Gastroesophageal sphincter (tissue), 3 donors: Measurements from ENCODE around the gene GAPT.

Source experiments
- EP300 ChIP-seq: sonication (generic); formaldehyde crosslinking; IDR thresholded peaks from one replicate; pipeline ENCODE4 v1.6.1; 2017; ENCODE audit warnings: antibody characterized with exemption, mild to moderate bottlenecking
- POLR2A ChIP-seq, 2 donors: fragments of 450-650 bp; IDR thresholded peaks; one replicate each; pipeline ENCODE4 v1.6.1; 2017; ENCODE audit warnings: antibody characterized with exemption in 2 of 2, mild to moderate bottlenecking in 2 of 2, moderate library complexity in 1 of 2
- POLR2AphosphoS5 ChIP-seq: sonication (generic); formaldehyde crosslinking; IDR thresholded peaks from one replicate; pipeline ENCODE4 v1.6.1; 2017; ENCODE audit warnings: antibody characterized with exemption
- TF ChIP-seq, protein P1 (sequence below), 4 experiments: fragments of 200-600 bp in 2 of 4; fragments of 450-650 bp in 2 of 4; sonication (generic) in 1 of 4; IDR thresholded peaks; one replicate each; pipeline ENCODE4 v1.5.1; 2017 to 2019; ENCODE audit warnings: antibody characterized with exemption in 4 of 4, mild to moderate bottlenecking in 2 of 4, moderate library complexity in 2 of 4

DNA sequence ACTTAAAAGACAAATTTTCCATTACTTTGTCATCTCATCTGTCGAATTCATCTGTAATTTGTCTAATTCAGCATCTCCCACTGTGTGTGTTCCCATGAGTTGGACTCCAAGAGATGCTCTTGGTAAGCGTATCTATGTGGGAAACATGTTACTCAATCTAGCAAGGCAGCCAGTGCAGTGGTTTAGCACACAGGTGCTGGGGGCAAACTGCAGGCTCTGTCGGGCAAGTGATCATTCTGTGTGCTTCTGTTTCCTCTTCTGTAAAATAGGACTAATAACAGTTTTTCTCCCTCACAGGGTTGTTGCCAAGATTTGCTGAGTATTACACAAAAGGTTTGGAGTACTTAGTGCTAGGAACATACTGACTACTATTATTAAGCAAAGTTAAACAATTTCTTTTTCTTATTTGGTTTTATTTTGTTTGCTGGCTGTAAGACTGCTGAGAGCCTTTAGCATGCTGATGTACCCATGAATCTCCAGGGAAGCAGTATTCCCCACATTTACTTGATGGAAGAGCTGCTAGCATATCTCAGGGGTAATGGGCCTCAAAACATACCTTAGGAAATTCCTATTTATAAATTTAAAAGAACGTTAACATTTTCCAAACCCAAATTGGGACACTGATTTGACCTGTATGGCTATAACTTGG, 709 bp upstream of the GAPT start:
- TF ChIP-seq, protein P1, sequence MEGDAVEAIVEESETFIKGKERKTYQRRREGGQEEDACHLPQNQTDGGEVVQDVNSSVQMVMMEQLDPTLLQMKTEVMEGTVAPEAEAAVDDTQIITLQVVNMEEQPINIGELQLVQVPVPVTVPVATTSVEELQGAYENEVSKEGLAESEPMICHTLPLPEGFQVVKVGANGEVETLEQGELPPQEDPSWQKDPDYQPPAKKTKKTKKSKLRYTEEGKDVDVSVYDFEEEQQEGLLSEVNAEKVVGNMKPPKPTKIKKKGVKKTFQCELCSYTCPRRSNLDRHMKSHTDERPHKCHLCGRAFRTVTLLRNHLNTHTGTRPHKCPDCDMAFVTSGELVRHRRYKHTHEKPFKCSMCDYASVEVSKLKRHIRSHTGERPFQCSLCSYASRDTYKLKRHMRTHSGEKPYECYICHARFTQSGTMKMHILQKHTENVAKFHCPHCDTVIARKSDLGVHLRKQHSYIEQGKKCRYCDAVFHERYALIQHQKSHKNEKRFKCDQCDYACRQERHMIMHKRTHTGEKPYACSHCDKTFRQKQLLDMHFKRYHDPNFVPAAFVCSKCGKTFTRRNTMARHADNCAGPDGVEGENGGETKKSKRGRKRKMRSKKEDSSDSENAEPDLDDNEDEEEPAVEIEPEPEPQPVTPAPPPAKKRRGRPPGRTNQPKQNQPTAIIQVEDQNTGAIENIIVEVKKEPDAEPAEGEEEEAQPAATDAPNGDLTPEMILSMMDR (IDR thresholded peaks at IDR 0.05), result no peak
- no peak for TF ChIP-seq POLR2A (IDR thresholded peaks at IDR 0.05)
- no peak for TF ChIP-seq POLR2AphosphoS5
- no peak for TF ChIP-seq EP300
